Measurements from ENCODE around the gene SIPA1L3.

Gene SIPA1L3

GRCh38 chr19:38251564-38252051, 344.6 kb downstream of the SIPA1L3 start:
- DNase-seq = no peak

GRCh38 chr19:38252385-38252784, 345.4 kb downstream of the SIPA1L3 start:
- DNase-seq = no peak

GRCh38 chr19:38252941-38253691, 346.1 kb downstream of the SIPA1L3 start:
- DNase-seq = no peak

DNA sequence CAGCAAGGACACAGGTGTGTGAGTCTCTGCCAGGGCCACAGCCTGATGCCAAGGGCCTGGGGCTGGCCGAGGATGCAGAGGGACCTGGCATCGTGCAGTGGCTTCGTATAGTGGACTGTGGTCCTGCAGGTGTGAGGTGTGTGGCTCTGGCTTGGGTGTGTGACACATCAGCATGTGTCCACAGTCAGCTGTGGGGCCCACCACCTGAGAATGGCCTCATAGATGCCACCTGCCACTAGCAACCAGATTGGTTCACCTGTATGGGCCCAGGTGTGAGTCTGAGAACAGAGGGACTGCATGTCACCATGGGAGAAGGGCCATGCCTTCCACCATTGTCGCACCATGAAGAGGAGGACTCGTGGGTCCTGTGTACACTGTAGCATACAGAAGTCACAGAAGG, 346.8 kb downstream of the SIPA1L3 start:
- no peak for DNase-seq

- DNase-seq = peak; percentile 84
These were observed 348.5 kb downstream of the SIPA1L3 start for GRCh38 chr19:38255383-38256014.
